ENCODE data around the gene PSMB7. TPM values are rescaled to one million over a fixed set of nuclear protein-coding genes. Genes with fewer than 3 reads are reported as not detected.

Gene PSMB7
- total and polyA plus RNA-seq, 2 of the 13 experiments (the other 11 are each of a cell fraction or from before 2014, with no cell fraction given): 259 to 291 TPM

DNA sequence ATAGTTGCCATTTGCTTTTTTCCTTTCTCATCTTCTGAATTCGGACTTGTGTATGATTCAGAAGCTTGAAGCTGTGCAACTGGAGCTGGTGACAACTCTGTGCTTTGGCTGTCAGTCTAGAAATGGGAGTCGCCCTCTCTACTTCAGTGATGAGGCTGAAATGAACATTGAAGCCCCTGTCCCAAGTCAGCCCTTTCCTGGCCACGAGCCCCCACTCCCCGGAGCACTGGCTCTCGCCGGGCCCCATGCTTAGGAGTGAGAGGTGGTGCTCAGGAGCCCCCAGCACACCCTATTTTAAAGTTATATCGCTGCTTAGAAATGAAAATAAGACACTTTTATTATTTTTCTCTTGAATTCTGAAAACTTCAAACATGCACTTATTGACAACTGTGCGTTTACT lies 66.0 kb downstream of the PSMB7 start:
- Histone ChIP-seq H4K20me1 (ENCODE audit: insufficient read depth, low read length) (no peaks in the 10 kb centered on the region), H3K36me3 (replicated peaks in 1 of 2; ENCODE audit: control insufficient read depth in 1 of 2, insufficient read depth in 2 of 2, low read length in 2 of 2) (peaks cover 48 to 92% of the 10 kb centered on the region in 2 experiments), H3K4me3 (replicated peaks in 1 of 3; ENCODE audit: insufficient read depth in 1 of 3, low read depth in 2 of 3, low read length in 3 of 3) (no peak overlapping the region), H3K27ac (ENCODE audit: extremely low read length, insufficient read depth, low read length) (no peak overlapping the region), H3K4me2 (ENCODE audit: low read depth, low read length) (no peak overlapping the region), H3K4me1 (ENCODE audit: insufficient read depth, low read length) (peaks cover 14% of the 10 kb centered on the region), H3K79me2 (ENCODE audit: insufficient read depth, low read length) (no peaks in the 10 kb centered on the region), H3K27me3 (ENCODE audit: control insufficient read depth in 1 of 2, insufficient read depth in 2 of 2, low read length in 2 of 2) (no peaks in the 10 kb centered on the region), H2AFZ (ENCODE audit: low read length) (no peak overlapping the region), H3K9ac (ENCODE audit: insufficient read depth, low read depth, low read length) (no peak overlapping the region), H3K9me3 (ENCODE audit: low read length) (no peaks in the 10 kb centered on the region)
- intact Hi-C loops (cut with micrococcal nuclease; ENCODE audit: unreplicated experiment): no loop called here
- no TSS peak for BruUV-seq (replicated peaks)
- TF ChIP-seq XRCC5 (optimal IDR thresholded peaks at IDR 0.05; ENCODE audit: low read length) (no peak), ARNT (IDR thresholded peaks at IDR 0.05) (no peak)
- TF ChIP-seq, protein P1, sequence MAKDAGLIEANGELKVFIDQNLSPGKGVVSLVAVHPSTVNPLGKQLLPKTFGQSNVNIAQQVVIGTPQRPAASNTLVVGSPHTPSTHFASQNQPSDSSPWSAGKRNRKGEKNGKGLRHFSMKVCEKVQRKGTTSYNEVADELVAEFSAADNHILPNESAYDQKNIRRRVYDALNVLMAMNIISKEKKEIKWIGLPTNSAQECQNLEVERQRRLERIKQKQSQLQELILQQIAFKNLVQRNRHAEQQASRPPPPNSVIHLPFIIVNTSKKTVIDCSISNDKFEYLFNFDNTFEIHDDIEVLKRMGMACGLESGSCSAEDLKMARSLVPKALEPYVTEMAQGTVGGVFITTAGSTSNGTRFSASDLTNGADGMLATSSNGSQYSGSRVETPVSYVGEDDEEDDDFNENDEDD (CRISPR knock-in tag; IDR thresholded peaks at IDR 0.05; ENCODE audit: borderline replicate concordance): no peak
- FAIRE-seq: no peak
- over 99% methylated on average over 8 of the region's 8 CpGs for WGBS (ENCODE audit: low lambda C conversion rate)
- no peak for DNase-seq (ENCODE audit: low spot score)
- no peak for ATAC-seq
- POLR2A ChIA-PET: no interaction called here
- in situ Hi-C loops (cut with HindIII; ENCODE audit: extremely low pct_ligation_motif_present, low pct_unique_long_range_greater_than_20kb): no loop called here
- CTCF ChIA-PET (ENCODE audit: low intra/inter-chr PET ratio, low total read pairs): no interaction called here

DNA sequence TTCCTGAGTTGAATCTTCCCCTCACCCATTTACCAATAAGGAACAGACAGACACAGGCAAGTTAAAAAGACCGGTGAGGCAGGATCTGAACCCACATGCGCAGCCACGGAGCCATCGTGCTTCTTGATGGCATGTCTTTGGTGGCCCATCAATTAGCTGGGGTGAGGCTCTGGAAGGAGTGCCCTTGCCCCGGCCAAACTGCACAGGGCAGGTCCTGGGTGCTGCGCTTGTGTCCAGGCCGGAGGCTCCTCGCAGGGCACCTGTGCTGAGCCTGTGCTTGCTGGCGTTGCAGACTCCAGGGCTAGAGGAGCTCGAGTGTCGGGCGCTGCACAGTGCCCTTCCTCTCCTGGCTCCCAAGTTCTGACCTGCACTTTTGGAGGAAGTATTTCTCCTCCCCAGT lies 66.4 kb downstream of the PSMB7 start:
- H3K36me3 ChIP-seq (replicated peaks in 1 of 2; ENCODE audit: control insufficient read depth in 1 of 2, insufficient read depth in 2 of 2, low read length in 2 of 2): peaks cover 50 to 92% of the 10 kb centered on the region in 2 experiments
- no peak for DNase-seq (ENCODE audit: low spot score)

More for the DNA sequence above, 66.4 kb downstream of the PSMB7 start:
- peaks cover 14% of the 10 kb centered on the region for H3K4me1 ChIP-seq (ENCODE audit: insufficient read depth, low read length)
- ChIA-PET CTCF (ENCODE audit: low intra/inter-chr PET ratio, low total read pairs) (no interaction called here), POLR2A (no interaction called here)
- BruUV-seq (replicated peaks): no TSS peak
- WGBS (ENCODE audit: low lambda C conversion rate): 97% methylated on average over 9 of the region's 12 CpGs
- H4K20me1 ChIP-seq (ENCODE audit: insufficient read depth, low read length): no peaks in the 10 kb centered on the region
- peak; percentile 83 for TF ChIP-seq AGO2 (optimal IDR thresholded peaks at IDR 0.05; ENCODE audit: low read depth, low read length)
- TF ChIP-seq POLR2A (IDR thresholded peaks at IDR 0.05; ENCODE audit: insufficient read depth in 1 of 2, low read depth in 2 of 2, low read length in 2 of 2): 0 out of 4 replicates have a peak, but pooled peaks of 1 of the 2 experiments have one; percentile 16
- TF ChIP-seq RBM22 (optimal IDR thresholded peaks at IDR 0.05; ENCODE audit: low read length): peak; percentile 6
- TF ChIP-seq, protein P2, sequence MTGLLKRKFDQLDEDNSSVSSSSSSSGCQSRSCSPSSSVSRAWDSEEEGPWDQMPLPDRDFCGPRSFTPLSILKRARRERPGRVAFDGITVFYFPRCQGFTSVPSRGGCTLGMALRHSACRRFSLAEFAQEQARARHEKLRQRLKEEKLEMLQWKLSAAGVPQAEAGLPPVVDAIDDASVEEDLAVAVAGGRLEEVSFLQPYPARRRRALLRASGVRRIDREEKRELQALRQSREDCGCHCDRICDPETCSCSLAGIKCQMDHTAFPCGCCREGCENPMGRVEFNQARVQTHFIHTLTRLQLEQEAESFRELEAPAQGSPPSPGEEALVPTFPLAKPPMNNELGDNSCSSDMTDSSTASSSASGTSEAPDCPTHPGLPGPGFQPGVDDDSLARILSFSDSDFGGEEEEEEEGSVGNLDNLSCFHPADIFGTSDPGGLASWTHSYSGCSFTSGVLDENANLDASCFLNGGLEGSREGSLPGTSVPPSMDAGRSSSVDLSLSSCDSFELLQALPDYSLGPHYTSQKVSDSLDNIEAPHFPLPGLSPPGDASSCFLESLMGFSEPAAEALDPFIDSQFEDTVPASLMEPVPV (CRISPR knock-in tag; IDR thresholded peaks at IDR 0.05): no peak
- no peak for TF ChIP-seq SOX5 (CRISPR knock-in tag; IDR thresholded peaks at IDR 0.05; ENCODE audit: borderline replicate concordance)
- no peak for TF ChIP-seq ZNF549 (CRISPR knock-in tag; IDR thresholded peaks at IDR 0.05)
- no peak overlapping the region for H3K27ac ChIP-seq (ENCODE audit: extremely low read length, insufficient read depth, low read length)
- no peak overlapping the region for H3K4me3 ChIP-seq (replicated peaks in 1 of 3; ENCODE audit: insufficient read depth in 1 of 3, low read depth in 2 of 3, low read length in 3 of 3)
- H3K9ac ChIP-seq (ENCODE audit: insufficient read depth, low read depth, low read length): no peak overlapping the region
- H3K9me3 ChIP-seq (ENCODE audit: low read length): no peaks in the 10 kb centered on the region
- H2AFZ ChIP-seq (ENCODE audit: low read length): no peak overlapping the region
- intact Hi-C loops (cut with micrococcal nuclease; ENCODE audit: unreplicated experiment) (no loop called here), in situ Hi-C loops (cut with HindIII; ENCODE audit: extremely low pct_ligation_motif_present, low pct_unique_long_range_greater_than_20kb) (no loop called here)
- no peak overlapping the region for H3K4me2 ChIP-seq (ENCODE audit: low read depth, low read length)
- no peak for FAIRE-seq
- no peaks in the 10 kb centered on the region for H3K27me3 ChIP-seq (ENCODE audit: control insufficient read depth in 1 of 2, insufficient read depth in 2 of 2, low read length in 2 of 2)
- H3K79me2 ChIP-seq (ENCODE audit: insufficient read depth, low read length): no peaks in the 10 kb centered on the region
- no peak for ATAC-seq
